Measurements from ENCODE around the gene QRICH2. TPM values are rescaled to one million over a fixed set of nuclear protein-coding genes. Genes with fewer than 3 reads are reported as not detected.

Gene QRICH2
- total and polyA plus RNA-seq, 9 of the 15 experiments (the other 6 are each of a cell fraction or from before 2014, with no cell fraction given) = 0.03 to 1.6 (median 0.81) TPM

- TF ChIP-seq HDGF (IDR thresholded peaks at IDR 0.05) (no peak), ZNF324 (CRISPR knock-in tag; IDR thresholded peaks at IDR 0.05) (no peak), CREM (IDR thresholded peaks at IDR 0.05; ENCODE audit: low read depth) (no peak), POLR2B (IDR thresholded peaks at IDR 0.05; ENCODE audit: low read depth, partially characterized antibody) (peak; percentile 30), ILK (tag; IDR thresholded peaks at IDR 0.05; ENCODE audit: borderline replicate concordance, low read depth) (no peak), TRIM24 (IDR thresholded peaks at IDR 0.05) (peak in 1 of 2 experiments; percentile 50; a peak in 1 of 4 replicates), ZNF699 (CRISPR knock-in tag; IDR thresholded peaks at IDR 0.05; ENCODE audit: insufficient replicate concordance) (no peak), ETV5 (CRISPR knock-in tag; IDR thresholded peaks at IDR 0.05; ENCODE audit: low read depth) (no peak), MAFF (IDR thresholded peaks at IDR 0.05; ENCODE audit: low read length) (peak; percentile 100), SMARCC2 (IDR thresholded peaks at IDR 0.05; ENCODE audit: low read depth) (peak; percentile 50; the same call in 1 of the 2 replicates), HMG20A (CRISPR knock-in tag; conservative IDR thresholded peaks at IDR 0.05) (no peak), RAD21 (CRISPR knock-in tag; conservative IDR thresholded peaks at IDR 0.05 in 1 of 2, IDR thresholded peaks at IDR 0.05 in 1 of 2) (0 out of 4 replicates have a peak, but pooled peaks of 1 of the 2 experiments have one; percentile 7), POLR2A (conservative IDR thresholded peaks at IDR 0.05) (peak; percentile 61), ZNF175 (CRISPR knock-in tag; IDR thresholded peaks at IDR 0.05; ENCODE audit: low read depth) (0 out of 2 replicates have a peak, but pooled peaks have one; percentile 48), NFRKB (IDR thresholded peaks at IDR 0.05; ENCODE audit: low read depth) (peak; percentile 86), LEF1 (IDR thresholded peaks at IDR 0.05) (peak; percentile 50; the same call in 1 of the 2 replicates), NELFE (IDR thresholded peaks at IDR 0.05; ENCODE audit: insufficient read depth, insufficient read length) (no peak), CREB1 (IDR thresholded peaks at IDR 0.05) (no peak), CREB1 (CRISPR knock-in tag; IDR thresholded peaks at IDR 0.05) (no peak), DMBX1 (CRISPR knock-in tag; IDR thresholded peaks at IDR 0.05; ENCODE audit: borderline replicate concordance) (0 out of 2 replicates have a peak, but pooled peaks have one; percentile 22), RCOR1 (IDR thresholded peaks at IDR 0.05; ENCODE audit: borderline replicate concordance in 1 of 2, low read depth in 2 of 2, low read length in 2 of 2) (0 out of 4 replicates have a peak, but pooled peaks of 1 of the 2 experiments have one; percentile 53), THRAP3 (IDR thresholded peaks at IDR 0.05; ENCODE audit: borderline replicate concordance) (no peak), MEIS2 (IDR thresholded peaks at IDR 0.05; ENCODE audit: partially characterized antibody) (peak; percentile 33), CBX3 (IDR thresholded peaks at IDR 0.05; ENCODE audit: borderline replicate concordance in 1 of 2, low read length in 2 of 2) (peak in 1 of 2 experiments; percentile 70; a peak in 1 of 3 replicates)
- TF ChIP-seq, protein P1, sequence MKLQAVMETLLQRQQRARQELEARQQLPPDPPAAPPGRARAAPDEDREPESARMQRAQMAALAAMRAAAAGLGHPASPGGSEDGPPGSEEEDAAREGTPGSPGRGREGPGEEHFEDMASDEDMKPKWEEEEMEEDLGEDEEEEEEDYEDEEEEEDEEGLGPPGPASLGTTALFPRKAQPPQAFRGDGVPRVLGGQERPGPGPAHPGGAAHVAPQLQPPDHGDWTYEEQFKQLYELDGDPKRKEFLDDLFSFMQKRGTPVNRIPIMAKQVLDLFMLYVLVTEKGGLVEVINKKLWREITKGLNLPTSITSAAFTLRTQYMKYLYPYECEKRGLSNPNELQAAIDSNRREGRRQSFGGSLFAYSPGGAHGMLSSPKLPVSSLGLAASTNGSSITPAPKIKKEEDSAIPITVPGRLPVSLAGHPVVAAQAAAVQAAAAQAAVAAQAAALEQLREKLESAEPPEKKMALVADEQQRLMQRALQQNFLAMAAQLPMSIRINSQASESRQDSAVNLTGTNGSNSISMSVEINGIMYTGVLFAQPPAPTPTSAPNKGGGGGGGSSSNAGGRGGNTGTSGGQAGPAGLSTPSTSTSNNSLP (IDR thresholded peaks at IDR 0.05; ENCODE audit: borderline replicate concordance, low read depth, low read length) = 0 out of 2 replicates have a peak, but pooled peaks have one; percentile 21
- TF ChIP-seq, protein P2, sequence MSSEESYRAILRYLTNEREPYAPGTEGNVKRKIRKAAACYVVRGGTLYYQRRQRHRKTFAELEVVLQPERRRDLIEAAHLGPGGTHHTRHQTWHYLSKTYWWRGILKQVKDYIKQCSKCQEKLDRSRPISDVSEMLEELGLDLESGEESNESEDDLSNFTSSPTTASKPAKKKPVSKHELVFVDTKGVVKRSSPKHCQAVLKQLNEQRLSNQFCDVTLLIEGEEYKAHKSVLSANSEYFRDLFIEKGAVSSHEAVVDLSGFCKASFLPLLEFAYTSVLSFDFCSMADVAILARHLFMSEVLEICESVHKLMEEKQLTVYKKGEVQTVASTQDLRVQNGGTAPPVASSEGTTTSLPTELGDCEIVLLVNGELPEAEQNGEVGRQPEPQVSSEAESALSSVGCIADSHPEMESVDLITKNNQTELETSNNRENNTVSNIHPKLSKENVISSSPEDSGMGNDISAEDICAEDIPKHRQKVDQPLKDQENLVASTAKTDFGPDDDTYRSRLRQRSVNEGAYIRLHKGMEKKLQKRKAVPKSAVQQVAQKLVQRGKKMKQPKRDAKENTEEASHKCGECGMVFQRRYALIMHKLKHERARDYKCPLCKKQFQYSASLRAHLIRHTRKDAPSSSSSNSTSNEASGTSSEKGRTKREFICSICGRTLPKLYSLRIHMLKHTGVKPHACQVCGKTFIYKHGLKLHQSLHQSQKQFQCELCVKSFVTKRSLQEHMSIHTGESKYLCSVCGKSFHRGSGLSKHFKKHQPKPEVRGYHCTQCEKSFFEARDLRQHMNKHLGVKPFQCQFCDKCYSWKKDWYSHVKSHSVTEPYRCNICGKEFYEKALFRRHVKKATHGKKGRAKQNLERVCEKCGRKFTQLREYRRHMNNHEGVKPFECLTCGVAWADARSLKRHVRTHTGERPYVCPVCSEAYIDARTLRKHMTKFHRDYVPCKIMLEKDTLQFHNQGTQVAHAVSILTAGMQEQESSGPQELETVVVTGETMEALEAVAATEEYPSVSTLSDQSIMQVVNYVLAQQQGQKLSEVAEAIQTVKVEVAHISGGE (CRISPR knock-in tag; IDR thresholded peaks at IDR 0.05) = 0 out of 6 replicates have a peak, but pooled peaks of 1 of the 3 experiments have one; percentile 41
These were observed 73.8 kb downstream of the QRICH2 start (continued) for GRCh38 chr17:76234354-76234679.

Measured in K562 (cell line).